Measurements from ENCODE around the gene KIF26A. TPM values are rescaled to one million over a fixed set of nuclear protein-coding genes. Genes with fewer than 3 reads are reported as not detected.

Gene KIF26A
- total RNA-seq, 1 donor = under 0.01 TPM

- TF ChIP-seq CTCF (IDR thresholded peaks at IDR 0.05; ENCODE audit: insufficient read depth, low read length) = no peak
- no peak for DNase-seq (ENCODE audit: low read depth)
- H3K4me3 ChIP-seq (ENCODE audit: low read depth, low read length) = no peak overlapping the region
These were observed 58.2 kb downstream of the KIF26A start for GRCh38 chr14:104196461-104197140.

GRCh38 chr14:104197449-104198247, 59.3 kb downstream of the KIF26A start:
- H3K4me3 ChIP-seq (ENCODE audit: low read depth, low read length) = no peak overlapping the region
- no peak for DNase-seq (ENCODE audit: low read depth)
- TF ChIP-seq CTCF (IDR thresholded peaks at IDR 0.05; ENCODE audit: insufficient read depth, low read length) = no peak

GRCh38 chr14:104199266-104199895, 61.0 kb downstream of the KIF26A start:
- TF ChIP-seq CTCF (IDR thresholded peaks at IDR 0.05; ENCODE audit: insufficient read depth, low read length) = no peak
- no peak for DNase-seq (ENCODE audit: low read depth)
- H3K4me3 ChIP-seq (ENCODE audit: low read depth, low read length) = no peak overlapping the region

- no peak for DNase-seq (ENCODE audit: low read depth)
- H3K4me3 ChIP-seq (ENCODE audit: low read depth, low read length) = no peak overlapping the region
- TF ChIP-seq CTCF (IDR thresholded peaks at IDR 0.05; ENCODE audit: insufficient read depth, low read length) = no peak
These were observed 61.7 kb downstream of the KIF26A start for GRCh38 chr14:104200106-104200505.

- no peak for TF ChIP-seq CTCF (IDR thresholded peaks at IDR 0.05; ENCODE audit: insufficient read depth, low read length)
- no peak overlapping the region for H3K4me3 ChIP-seq (ENCODE audit: low read depth, low read length)
- no peak for DNase-seq (ENCODE audit: low read depth)
These were observed 62.2 kb downstream of the KIF26A start for GRCh38 chr14:104200591-104200990.

- H3K4me3 ChIP-seq (ENCODE audit: low read depth, low read length) = no peak overlapping the region
- TF ChIP-seq CTCF (IDR thresholded peaks at IDR 0.05; ENCODE audit: insufficient read depth, low read length) = no peak
- DNase-seq (ENCODE audit: low read depth) = no peak
These were observed 62.7 kb downstream of the KIF26A start for GRCh38 chr14:104201063-104201462.
